Left hindlimb (tissue), 1 donor: ENCODE data around the gene R3HDM2.
A peak's percentile ranks its signal among the peaks of the same experiment; 100 is the strongest.

ENCODE experiments used
- DNase-seq: peaks from one replicate; pipeline ENCODE4 v3.0.0-alpha.2; 2018

R3HDM2 gene

DNA sequence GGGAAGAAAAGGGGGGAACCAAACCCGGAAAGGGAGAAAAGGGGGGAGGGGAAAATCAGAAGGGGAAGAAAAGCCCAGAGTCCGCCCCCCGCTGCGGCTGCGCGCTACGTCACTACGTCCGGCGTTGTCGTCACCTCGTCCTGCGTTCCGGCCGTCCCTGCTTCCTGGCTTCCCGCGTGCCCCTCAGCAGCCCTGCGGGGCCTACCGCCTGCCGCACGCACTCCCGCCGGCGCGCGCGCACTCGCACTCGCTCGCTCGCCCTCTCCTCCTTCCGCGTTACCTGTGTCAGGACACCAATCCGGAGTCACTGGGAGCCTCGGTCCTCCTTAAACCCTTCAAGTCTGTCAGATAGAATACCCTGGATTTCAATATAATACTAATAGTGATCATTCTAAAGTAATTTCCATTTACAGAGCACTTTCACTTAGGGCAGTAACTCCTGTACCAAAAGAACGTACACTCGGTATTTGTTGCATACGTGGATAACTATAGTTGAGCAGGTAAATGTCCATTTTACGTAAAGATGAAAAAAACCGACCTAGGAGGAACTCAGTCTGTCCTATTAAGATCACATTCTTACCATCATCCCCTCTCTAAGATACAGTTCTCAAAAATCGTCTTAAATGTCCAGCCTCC lies at the start of gene R3HDM2:
Gene R3HDM2 (minus strand): TSS at position 113 of the 636 bp plus-strand sequence. CDS start 120,615 bp downstream, outside the sequence.
- DNase-seq = peak; percentile 98

DNA sequence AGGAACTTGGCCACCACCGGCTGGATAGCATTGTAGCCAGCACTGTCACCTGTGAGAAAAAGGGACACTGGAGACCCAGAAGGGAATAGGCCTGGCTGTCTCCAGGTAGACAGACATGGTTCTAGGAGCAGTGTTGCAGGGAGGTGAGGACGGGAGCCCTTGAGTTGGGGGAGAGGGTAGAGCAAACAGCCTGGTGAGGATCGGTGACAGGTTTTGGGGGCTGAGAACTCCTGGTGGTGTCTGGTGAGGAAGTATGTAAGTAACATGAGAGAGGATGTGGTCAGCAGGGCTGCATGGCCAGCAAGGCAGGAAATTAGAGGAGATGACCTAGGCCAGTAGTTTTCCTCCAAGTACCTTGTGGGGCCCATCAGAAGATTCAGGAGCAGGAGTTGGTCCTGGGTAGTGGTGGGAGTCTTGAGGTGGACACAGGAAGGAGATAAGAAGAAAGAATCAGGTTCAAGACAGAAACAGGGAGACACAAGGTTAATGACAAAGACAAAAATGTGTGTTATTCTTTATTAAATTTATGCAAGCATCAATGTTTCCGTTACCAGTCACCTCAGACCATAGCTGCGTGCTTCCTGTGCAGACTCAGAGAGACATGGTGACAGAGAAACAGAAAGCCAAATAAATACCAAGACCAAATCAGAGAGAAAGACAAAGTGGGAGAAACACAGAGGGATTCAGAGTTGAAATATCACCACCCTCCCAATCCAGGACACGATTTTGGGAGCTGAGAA lies 48.7 kb upstream of the R3HDM2 start, which contains the start of gene ARHGAP9:
Gene ARHGAP9 (minus strand): TSS at position 491 of the 740 bp plus-strand sequence. CDS start 460 bp downstream, at position 31.
- DNase-seq = peak; percentile 11

DNA sequence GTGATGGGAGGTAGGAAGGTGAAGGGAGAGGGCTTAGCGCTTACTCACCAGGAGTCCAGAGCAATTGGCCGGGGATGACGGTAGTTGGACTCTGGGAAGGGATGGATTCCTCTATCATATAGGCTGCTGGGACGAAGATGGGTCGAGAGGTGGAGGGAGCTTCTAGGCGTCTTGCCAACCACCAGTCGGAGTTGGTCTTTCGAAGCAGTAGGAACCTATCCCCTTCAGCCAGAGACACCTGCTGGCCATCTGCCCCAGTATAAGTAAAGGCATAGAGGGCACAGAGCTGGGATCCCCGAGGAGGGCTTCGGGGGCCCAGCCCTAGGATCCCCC lies 48.2 kb upstream of the R3HDM2 start:
- no peak for DNase-seq

GRCh38 chr12:57477710-57478681 lies 47.2 kb upstream of the R3HDM2 start:
- peak; percentile 25 for DNase-seq

- DNase-seq = no peak
Observed at GRCh38 chr12:57476993-57477709, 46.3 kb upstream of the R3HDM2 start.

- DNase-seq = peak; percentile 32
Observed at GRCh38 chr12:57476162-57476992, 45.5 kb upstream of the R3HDM2 start.

- peak; percentile 40 for DNase-seq
Observed at GRCh38 chr12:57475271-57476161, 44.7 kb upstream of the R3HDM2 start.

DNA sequence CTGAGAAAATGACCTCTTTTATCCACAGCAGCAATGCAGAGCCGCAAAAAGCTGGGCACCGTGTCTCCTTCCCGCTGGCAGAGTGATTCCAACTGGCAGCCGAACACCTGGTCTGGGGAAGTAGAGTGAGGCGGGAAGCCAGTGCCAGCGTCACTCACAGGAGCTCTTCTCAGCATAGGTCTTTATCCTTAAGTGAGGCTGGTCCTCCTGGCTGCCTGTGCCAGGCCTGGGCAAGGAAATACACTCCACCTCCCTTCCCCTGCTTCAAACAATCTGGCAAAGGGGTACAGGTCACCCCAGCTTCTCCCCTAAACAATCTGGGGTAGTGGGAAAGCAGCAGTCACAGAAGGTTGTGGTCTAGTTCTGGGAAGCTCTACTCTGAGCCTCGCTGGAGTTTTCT lies 44.0 kb upstream of the R3HDM2 start:
- peak; percentile 25 for DNase-seq

DNA sequence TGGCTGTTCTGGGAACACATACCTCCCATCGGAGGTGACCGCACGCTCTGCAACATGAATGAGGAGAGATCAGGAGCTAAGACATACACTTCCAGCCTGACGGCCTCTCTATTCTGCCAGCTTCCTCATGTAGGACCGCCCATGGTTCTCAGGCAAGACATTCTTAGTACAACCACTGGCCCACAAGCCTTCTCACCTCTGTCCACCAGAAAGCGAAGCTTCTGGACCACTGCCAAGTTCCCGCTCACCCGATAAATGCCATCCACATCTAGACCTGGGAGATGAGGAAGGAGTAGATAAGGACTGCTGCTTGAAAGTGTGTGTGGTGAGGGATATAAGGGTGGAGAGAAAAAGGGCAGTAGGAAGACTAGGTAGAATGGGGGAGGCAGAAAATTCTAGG lies 43.6 kb upstream of the R3HDM2 start:
- DNase-seq = peak; percentile 23

GRCh38 chr12:57473886-57474285 lies 43.0 kb upstream of the R3HDM2 start:
- peak; percentile 0 for DNase-seq

DNA sequence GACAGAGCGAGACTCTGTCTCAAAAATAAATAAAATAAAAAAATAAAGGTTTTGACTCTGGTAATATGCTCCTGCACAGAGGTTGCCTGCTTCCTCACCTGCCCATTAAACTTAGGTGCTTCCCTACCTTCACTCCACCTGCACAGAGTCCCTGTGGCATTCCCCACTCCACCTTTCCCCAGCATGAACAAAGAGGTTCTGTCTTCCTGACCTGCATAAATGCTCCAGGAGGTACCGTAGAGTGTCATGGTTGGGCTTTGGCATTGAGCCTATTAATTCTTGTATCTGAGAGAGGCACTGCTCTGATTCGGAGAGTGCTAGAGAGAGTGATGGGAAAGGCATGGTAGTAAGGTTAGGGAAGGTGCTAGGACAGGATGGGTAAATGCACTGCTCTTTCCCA lies 42.5 kb upstream of the R3HDM2 start:
- peak; percentile 12 for DNase-seq

DNA sequence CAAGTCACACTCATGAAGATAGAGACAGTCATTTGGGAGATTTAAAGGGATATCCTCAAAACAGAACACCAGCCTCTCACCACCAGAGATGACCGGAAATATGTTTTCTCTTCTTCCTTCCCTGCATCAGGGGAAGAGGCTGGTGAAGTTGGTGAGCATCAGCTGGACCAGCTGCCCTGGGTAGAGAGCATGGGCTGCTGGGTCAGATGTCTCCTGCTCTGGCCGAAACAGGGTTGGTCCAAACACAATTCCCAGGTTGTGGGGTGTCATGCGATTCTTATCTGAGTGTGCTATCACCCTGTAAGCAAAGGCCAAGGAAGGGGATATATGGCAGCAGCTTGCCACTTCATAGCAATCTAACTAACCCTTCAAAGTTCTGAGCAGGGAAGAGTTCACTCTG lies 41.5 kb upstream of the R3HDM2 start:
- DNase-seq = peak; percentile 6

- DNase-seq = peak; percentile 15
Observed at GRCh38 chr12:57471661-57472060, 40.8 kb upstream of the R3HDM2 start.

DNA sequence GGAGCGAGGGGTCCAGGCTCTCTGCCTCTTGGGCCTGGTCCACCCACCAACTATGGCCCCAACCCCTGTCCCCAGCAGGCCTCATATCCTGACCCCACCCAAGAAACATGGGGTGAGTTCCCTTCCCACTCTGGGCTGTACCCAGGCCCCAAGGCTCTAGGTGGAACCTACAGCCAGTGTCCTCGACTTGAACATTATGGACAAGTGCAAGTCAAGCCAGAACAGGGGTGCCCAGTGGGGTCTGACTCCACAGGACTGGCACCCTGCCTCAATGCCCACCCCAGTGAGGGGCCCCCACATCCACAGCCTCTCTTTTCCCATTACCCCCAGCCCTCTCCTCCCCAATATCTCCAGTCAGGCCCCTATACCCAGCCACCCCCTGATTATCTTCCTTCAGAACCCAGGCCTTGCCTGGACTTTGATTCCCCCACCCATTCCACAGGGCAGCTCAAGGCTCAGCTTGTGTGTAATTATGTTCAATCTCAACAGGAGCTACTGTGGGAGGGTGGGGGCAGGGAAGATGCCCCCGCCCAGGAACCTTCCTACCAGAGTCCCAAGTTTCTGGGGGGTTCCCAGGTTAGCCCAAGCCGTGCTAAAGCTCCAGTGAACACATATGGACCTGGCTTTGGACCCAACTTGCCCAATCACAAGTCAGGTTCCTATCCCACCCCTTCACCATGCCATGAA lies 40.3 kb upstream of the R3HDM2 start:
- peak; percentile 24 for DNase-seq

DNA sequence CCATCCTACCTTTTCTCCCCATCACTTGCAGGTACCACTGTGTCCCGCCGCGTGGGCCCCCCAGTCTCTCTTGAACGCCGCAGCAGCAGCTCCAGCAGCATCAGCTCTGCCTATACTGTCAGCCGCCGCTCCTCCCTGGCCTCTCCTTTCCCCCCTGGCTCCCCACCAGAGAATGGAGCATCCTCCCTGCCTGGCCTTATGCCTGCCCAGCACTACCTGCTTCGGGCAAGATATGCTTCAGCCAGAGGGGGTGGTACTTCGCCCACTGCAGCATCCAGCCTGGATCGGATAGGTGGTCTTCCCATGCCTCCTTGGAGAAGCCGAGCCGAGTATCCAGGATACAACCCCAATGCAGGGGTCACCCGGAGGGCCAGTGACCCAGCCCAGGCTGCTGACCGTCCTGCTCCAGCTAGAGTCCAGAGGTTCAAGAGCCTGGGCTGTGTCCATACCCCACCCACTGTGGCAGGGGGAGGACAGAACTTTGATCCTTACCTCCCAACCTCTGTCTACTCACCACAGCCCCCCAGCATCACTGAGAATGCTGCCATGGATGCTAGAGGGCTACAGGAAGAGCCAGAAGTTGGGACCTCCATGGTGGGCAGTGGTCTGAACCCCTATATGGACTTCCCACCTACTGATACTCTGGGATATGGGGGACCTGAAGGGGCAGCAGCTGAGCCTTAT lies 39.6 kb upstream of the R3HDM2 start:
- DNase-seq = peak; percentile 16

DNA sequence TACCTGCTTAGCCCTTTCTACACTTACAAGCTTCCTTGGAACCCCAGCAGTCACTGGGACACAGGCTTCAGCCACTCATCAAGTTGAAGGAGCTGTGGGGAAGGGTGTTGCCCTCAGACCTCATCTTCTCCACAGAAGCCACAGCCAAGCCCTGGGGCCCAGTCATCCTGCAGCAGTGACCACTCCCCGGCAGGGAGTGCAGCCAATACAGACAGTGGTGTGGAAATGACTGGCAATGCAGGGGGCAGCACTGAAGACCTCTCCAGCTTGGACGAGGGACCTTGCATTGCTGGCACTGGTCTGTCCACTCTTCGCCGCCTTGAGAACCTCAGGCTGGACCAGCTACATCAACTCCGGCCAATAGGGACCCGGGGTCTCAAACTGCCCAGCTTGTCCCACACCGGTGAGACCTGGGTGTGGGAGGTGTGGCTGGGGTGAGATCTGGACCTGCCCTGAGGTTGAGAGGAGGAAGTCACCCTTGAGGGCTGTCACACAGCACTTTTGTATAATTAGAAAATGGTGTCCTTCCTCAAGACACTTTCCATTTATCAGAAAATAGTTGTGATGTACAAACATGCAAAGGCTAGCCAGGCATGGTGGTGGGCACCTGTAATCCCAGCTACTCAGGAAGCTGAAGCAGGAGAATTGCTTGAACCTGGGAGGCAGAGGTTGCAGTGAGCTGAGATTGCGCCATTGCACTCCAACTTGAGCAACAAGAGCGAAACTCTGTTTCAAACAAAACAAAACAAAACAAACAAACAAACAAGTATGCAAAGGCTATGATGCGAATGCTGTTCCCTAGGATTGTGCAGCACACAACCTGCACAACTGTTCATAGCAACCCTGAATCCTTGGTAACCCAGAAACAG lies 38.7 kb upstream of the R3HDM2 start:
- peak; percentile 15 for DNase-seq

GRCh38 chr12:57467915-57468314 lies 37.1 kb upstream of the R3HDM2 start:
- DNase-seq = peak; percentile 16

GRCh38 chr12:57467212-57467874 lies 36.5 kb upstream of the R3HDM2 start:
- DNase-seq = no peak
